Heart left ventricle (tissue), 16 donors: ENCODE results near the gene EIF3J. TPM values are rescaled to one million over a fixed set of nuclear protein-coding genes. Genes with fewer than 3 reads are reported as not detected.
"Not testable (repeated sequence)": the region's sequence is repeated elsewhere in the genome, so short reads cannot be mapped to it uniquely, and the experiment has no call there.

Experiments
- ATAC-seq, 4 donors: fragments of 200-7000 bp; cut with Tn5 transposase; one replicate each; pipeline ENCODE4 v1.9.1; 2020 to 2022; ENCODE audit warnings: moderate library complexity in 4 of 4, mild to moderate bottlenecking in 3 of 4, moderate number of reproducible peaks in 1 of 4
- DNase-seq, 5 donors: peaks; one replicate each; pipeline ENCODE4 v3.0.0-alpha.2; 2020
- H3K27ac ChIP-seq, 12 donors: fragments of 200-600 bp; sonication (generic) in 4 of 12; one replicate each; pipeline versions ENCODE4 v1.5.0 to v1.8.0; 2016 to 2022; ENCODE audit warnings: mild to moderate bottlenecking in 2 of 12
- H3K27me3 ChIP-seq, 9 donors: fragments of 200-600 bp; sonication (generic) in 2 of 9; one replicate each; pipeline versions ENCODE4 v1.5.1 to v1.8.0; 2016 to 2022; ENCODE audit warnings: mild to moderate bottlenecking in 3 of 9
- H3K36me3 ChIP-seq, 9 donors: fragments of 200-600 bp; sonication (generic) in 2 of 9; one replicate each; pipeline versions ENCODE4 v1.5.0 to v1.8.0; 2018 to 2022; ENCODE audit warnings: mild to moderate bottlenecking in 2 of 9
- H3K4me1 ChIP-seq, 12 donors: fragments of 200-600 bp; sonication (generic) in 4 of 12; one replicate each; pipeline versions ENCODE4 v1.5.0 to v1.8.0; 2016 to 2022; ENCODE audit warnings: mild to moderate bottlenecking in 3 of 12
- H3K4me3 ChIP-seq, 12 donors: fragments of 200-600 bp; sonication (generic) in 4 of 12; one replicate each; pipeline versions ENCODE4 v1.5.0 to v1.8.0; 2017 to 2022; ENCODE audit warnings: mild to moderate bottlenecking in 9 of 12, moderate library complexity in 4 of 12
- H3K9me3 ChIP-seq, 12 donors: fragments of 200-600 bp; sonication (generic) in 4 of 12; one replicate each; pipeline versions ENCODE4 v1.5.0 to v1.8.0; 2016 to 2022; ENCODE audit warnings: mild to moderate bottlenecking in 1 of 12
- CTCF ChIP-seq, 12 donors: fragments of 200-600 bp; sonication (generic) in 4 of 12; IDR thresholded peaks; one replicate each; pipeline versions ENCODE4 v1.5.0 to v1.8.0; 2018 to 2022; ENCODE audit warnings: antibody characterized with exemption in 12 of 12, mild to moderate bottlenecking in 5 of 12
- POLR2A ChIP-seq, 2 donors: fragments of 450-650 bp; IDR thresholded peaks; one replicate each; pipeline ENCODE4 v1.6.1; 2017; ENCODE audit warnings: antibody characterized with exemption in 2 of 2, mild to moderate bottlenecking in 2 of 2, moderate library complexity in 2 of 2
- WGBS, 4 donors: extraction: QIAGEN DNeasy Blood & Tissue Kit in 2 of 4; methylation state at CpG; one replicate each; pipeline versions ENCODE4 v1.1.5 to v1.1.7; 2013 to 2018; 5-methylcytosine and 5-hydroxymethylcytosine counted together
- intact Hi-C, 10 donors: fragments of 100-400 bp; cut with DNase I; formaldehyde crosslinking; loops; one replicate each; pipeline versions ENCODE4 v1.11.1 to v1.14.2; 2022
- polyA plus RNA-seq, 2 donors: library from polyadenylated mRNA; stranded (reverse); fragments of 200-250 nt; gene quantifications; one replicate each; pipeline ENCODE4 v1.2.3, GENCODE V29; 2013
- total RNA-seq, 9 donors: library from RNA; depleted of rRNA in 2 of 9; stranded (reverse); fragments of >200 nt in 2 of 9; fragmentation: NEBNext Ultra II Directional in 3 of 9; extraction: Animal tissue kit (Norgen Biotek cat#: 25700) in 3 of 9; gene quantifications; one replicate each; pipeline versions ENCODE4 v1.1.0 to v1.2.4, GENCODE V29; 2016 to 2023
- donor health status: ischemic (EF 13 %, LVEDD 7.1; RV severe dilation, severe dysfunction).
- donor health status: healthy with polysubstance abuse.
- donor health status: DM: no; HTN: yes; CAD: no.
- donor health status: DM: no; HTN: no; CAD: no.
- donor health status: ischemic (EF 25% LVEDD 6.9; RV normal size, moderate dysfunction).
- donor health status: ischemic (EF 25% LVEDD 5.7; RV mildly dilated, moderate dysfunction).
- donor health status: healthy.
- donor health status: DM: yes; HTN: yes; CAD: no.
- donor health status: ischemic (EF 35%, LVEDD 5.7; RV mildly dilated, moderate dysfunction).
- donor health status: nonischemic (EF 11% LVEDD 7.7; RV severe dilation, severe dysfunction).
- donor health status: DM: yes; HTN: yes; CAD: no.
- donor health status: PGD.
- donor health status: ischemic (EF 29% LVEDD 5.4; RV normal size, mild dysfunction).
- donor health status: nonischemic (EF 23%, LVEDD 6.1; RV moderate dilation, normal function).

EIF3J gene
- total and polyA plus RNA-seq, 11 donors: 30.4 to 116 (median 71.6) TPM

DNA sequence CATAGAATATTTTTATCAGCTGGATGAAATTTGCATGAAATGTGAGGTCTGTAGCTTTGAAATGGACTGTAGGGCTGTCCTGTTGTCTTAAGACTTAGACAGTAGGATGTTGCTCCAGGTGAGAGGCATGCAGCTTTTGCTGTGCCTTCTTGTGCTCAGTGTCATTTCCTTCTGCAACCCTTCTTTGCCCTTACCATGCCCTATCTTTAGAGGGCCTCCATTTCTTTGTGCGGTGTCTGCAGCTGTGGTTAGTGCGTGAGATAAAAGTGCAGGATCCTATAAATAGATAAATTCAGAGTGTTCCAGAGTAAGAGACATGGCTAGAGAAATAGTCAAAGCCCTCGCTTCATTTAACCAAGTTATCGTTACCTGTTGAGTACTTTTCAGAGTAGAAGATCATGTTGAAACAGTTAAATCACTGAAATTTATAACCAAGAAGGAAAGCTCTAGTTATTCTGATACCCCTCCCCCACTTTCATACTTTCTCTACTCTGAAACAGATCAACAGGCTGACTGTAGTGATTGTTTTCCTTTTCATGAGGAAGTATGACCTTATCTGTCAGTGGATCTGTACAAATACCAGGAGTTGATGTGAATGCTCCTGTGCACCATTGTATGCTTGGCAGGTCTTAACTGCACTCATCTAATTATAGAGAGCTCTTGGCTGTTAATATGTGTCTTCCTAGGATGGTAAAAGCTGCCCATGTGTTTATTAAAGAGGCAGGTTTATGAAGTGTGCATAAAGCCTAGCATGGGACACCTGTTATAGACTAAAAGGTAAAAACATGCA lies 18.2 kb downstream of the EIF3J start:
- H3K27ac ChIP-seq: peak overlapping the region in 8 of 12 donors; percentile 1 to 62 (median 27)
- DNase-seq (no peak), ATAC-seq (peak; percentile 60 to 81 (median 72))
- H3K4me1 ChIP-seq: peaks cover 0 to 20% (median 13%) of the 10 kb centered on the region in 12 donors
- intact Hi-C loops: no loop called here
- H3K36me3 ChIP-seq: peaks cover 4 to 96% (median 92%) of the 10 kb centered on the region in 9 donors
- TF ChIP-seq POLR2A (IDR thresholded peaks at IDR 0.05) (no peak), CTCF (IDR thresholded peaks at IDR 0.05) (no peak)
- H3K9me3 ChIP-seq: no peaks in the 10 kb centered on the region
- 45 to 56% (median 48%) methylated on average over 4 of the region's 4 CpGs for WGBS, 4 donors
- no peaks in the 10 kb centered on the region for H3K27me3 ChIP-seq
- no peak overlapping the region for H3K4me3 ChIP-seq

- ATAC-seq, intact Hi-C loops, H3K4me1 ChIP-seq, H3K4me3 ChIP-seq, H3K27ac ChIP-seq, H3K27me3 ChIP-seq, DNase-seq, H3K9me3 ChIP-seq: not testable (repeated sequence)
- peaks cover 2 to 100% (median 99%) of the 10 kb centered on the region in 9 donors for H3K36me3 ChIP-seq
Measured at GRCh38 chr15:44560926-44561325, 24.0 kb downstream of the EIF3J start.

DNA sequence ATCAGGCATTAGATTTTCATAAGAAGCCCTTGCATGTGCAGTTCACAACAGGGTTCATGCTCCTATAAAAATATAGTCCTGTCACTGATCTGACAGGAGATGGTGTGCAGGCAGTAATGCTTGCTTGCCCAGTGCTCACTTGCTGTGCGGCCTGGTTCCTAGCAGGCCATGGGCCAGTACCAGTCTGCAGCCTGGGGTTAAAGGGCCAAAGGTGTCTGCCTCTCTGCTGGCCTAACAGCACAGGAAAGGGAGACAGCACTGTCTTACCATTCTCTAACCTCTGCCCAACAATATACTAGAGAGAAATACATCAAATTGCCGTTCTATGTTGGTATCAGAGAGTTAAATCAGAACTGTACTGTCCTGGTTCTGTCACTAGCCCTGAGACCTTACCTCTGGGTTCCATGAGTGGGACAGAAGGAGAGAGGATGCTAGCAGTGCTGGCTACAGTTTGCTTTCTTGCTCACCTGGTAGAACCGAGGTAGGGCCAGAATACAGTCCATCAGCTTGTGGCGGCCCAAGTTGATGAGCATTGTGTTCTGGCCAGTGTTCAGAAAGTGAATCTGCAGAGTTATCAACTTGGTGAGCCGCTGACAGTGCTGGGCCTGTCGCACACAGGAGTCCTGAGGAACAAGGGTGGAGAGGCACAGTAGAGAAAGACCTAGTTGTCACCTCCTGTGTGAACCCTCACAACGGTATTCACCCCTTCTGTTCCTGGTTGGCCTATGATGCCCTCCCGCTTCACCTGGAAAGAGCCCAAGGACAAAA lies 28.6 kb downstream of the EIF3J start:
- H3K27me3 ChIP-seq: no peaks in the 10 kb centered on the region
- DNase-seq (no peak), ATAC-seq (no peak)
- TF ChIP-seq POLR2A (IDR thresholded peaks at IDR 0.05) (no peak), CTCF (IDR thresholded peaks at IDR 0.05) (no peak)
- no peaks in the 10 kb centered on the region for H3K4me1 ChIP-seq
- peaks cover 0 to 6% (median 0%) of the 10 kb centered on the region in 12 donors for H3K9me3 ChIP-seq
- H3K36me3 ChIP-seq: peaks cover 0 to 100% (median 98%) of the 10 kb centered on the region in 9 donors
- WGBS, 4 donors: 93 to 98% (median 96%) methylated on average over 8 of the region's 8 CpGs
- no peak overlapping the region for H3K4me3 ChIP-seq
- no peak overlapping the region for H3K27ac ChIP-seq
- intact Hi-C loops: no loop called here

DNA sequence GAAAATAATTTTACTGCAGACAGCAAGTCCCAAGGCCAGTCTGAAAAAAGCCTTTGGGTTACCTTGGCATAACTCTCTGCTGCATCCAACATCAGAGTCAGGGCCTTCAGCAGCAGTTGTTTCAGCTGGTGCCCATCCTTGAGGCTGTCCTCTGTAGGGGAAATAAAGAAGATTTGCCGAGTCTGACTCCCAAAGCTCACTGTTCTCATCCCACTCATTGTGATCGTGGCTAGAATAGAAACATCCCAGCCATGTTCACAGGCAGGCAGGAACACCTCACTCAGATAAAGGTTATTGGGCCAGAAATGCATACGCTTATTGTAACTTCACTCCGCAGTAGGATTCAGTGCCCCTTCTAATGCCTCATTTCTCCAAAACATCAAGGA lies 29.2 kb downstream of the EIF3J start:
- H3K9me3 ChIP-seq: peaks cover 0 to 6% (median 0%) of the 10 kb centered on the region in 12 donors
- ATAC-seq: no peak
- H3K4me1 ChIP-seq: no peaks in the 10 kb centered on the region
- H3K27me3 ChIP-seq: no peaks in the 10 kb centered on the region
- no peak for DNase-seq
- no peak overlapping the region for H3K27ac ChIP-seq
- WGBS, 4 donors: 94 to 96% (median 95%) methylated on average over 4 of the region's 4 CpGs
- intact Hi-C loops: no loop called here
- H3K4me3 ChIP-seq: no peak overlapping the region
- H3K36me3 ChIP-seq: peaks cover 0 to 100% (median 98%) of the 10 kb centered on the region in 9 donors
- TF ChIP-seq CTCF (IDR thresholded peaks at IDR 0.05) (no peak), POLR2A (IDR thresholded peaks at IDR 0.05) (no peak)
